ENCODE results near the gene TBC1D9. TPM values are rescaled to one million over a fixed set of nuclear protein-coding genes. Genes with fewer than 3 reads are reported as not detected.

The TBC1D9 gene
- polyA plus RNA-seq, 1 of the 3 experiments (the other 2 are of a cell fraction): 13.5 TPM

GRCh38 chr4:140726776-140727500 is 29.2 kb downstream of the TBC1D9 start (continued):
- TF ChIP-seq, protein P1, sequence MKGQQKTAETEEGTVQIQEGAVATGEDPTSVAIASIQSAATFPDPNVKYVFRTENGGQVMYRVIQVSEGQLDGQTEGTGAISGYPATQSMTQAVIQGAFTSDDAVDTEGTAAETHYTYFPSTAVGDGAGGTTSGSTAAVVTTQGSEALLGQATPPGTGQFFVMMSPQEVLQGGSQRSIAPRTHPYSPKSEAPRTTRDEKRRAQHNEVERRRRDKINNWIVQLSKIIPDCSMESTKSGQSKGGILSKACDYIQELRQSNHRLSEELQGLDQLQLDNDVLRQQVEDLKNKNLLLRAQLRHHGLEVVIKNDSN (IDR thresholded peaks at IDR 0.05; ENCODE audit: borderline replicate concordance, low read depth): no peak
- TF ChIP-seq RFX5 (IDR thresholded peaks at IDR 0.05; ENCODE audit: low read length): no peak

- peaks cover 69% of the 10 kb centered on the region; the same call in 1 of the 2 replicates for H3K79me2 ChIP-seq (ENCODE audit: insufficient read depth)
Observed at GRCh38 chr4:140725556-140725955, 30.6 kb downstream of the TBC1D9 start.

DNA sequence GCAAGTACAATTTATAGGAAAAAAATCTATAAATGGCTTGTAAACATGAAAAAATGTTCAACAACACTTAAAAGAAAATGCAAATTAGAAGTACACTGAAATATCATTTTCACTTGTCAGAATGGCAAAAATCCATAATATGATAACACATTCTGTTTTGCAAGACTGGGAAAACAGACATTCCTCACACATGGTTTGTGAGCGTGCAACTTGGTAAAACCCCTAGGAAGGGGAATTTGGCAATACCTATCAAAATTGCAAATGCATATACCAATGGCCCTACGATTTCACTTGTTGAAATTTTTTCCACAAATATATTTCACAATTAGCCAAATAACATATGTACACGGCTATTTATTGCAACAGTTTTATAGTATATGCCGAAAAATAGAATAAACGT is 31.4 kb downstream of the TBC1D9 start:
- no peaks in the 10 kb centered on the region for H3K36me3 ChIP-seq (replicated peaks in 1 of 2; ENCODE audit: control insufficient read depth in 1 of 2, insufficient read depth in 2 of 2, low read length in 1 of 2)
- ChIA-PET POLR2A (no interaction called here), CTCF (no interaction called here)
- peaks cover 16% of the 10 kb centered on the region for H3F3A ChIP-seq (replicated peaks; ENCODE audit: insufficient read depth)
- H3K79me2 ChIP-seq (ENCODE audit: insufficient read depth): peaks cover 61% of the 10 kb centered on the region; the same call in 1 of the 2 replicates
- H3K9ac ChIP-seq: no peak overlapping the region
- H3K4me1 ChIP-seq (ENCODE audit: control insufficient read depth in 1 of 2, insufficient read depth in 2 of 2, low read depth in 1 of 2, low read length in 1 of 2): peaks cover 3 to 19% of the 10 kb centered on the region in 2 experiments; a peak in 2 of 4 replicates
- no peak overlapping the region for H2AFZ ChIP-seq (ENCODE audit: low read depth)
- no peak overlapping the region for H3K4me3 ChIP-seq (ENCODE audit: low read depth in 2 of 2, low read length in 1 of 2)
- no peak overlapping the region for H3K27ac ChIP-seq (ENCODE audit: low read depth in 2 of 2, low read length in 1 of 2)
- H3K27me3 ChIP-seq (ENCODE audit: insufficient read depth): no peaks in the 10 kb centered on the region
- DNase-seq: no peak
- peaks cover 12% of the 10 kb centered on the region; the same call in 1 of the 2 replicates for H4K20me1 ChIP-seq (ENCODE audit: insufficient read depth)
- H3K9me3 ChIP-seq: no peaks in the 10 kb centered on the region
- WGBS (ENCODE audit: low lambda C conversion rate): 91% methylated on average over 5 of the region's 5 CpGs
- H3K4me2 ChIP-seq: no peak overlapping the region
- no peaks in the 10 kb centered on the region for H3K9me2 ChIP-seq
- no peak for TF ChIP-seq FOXM1 (IDR thresholded peaks at IDR 0.05; ENCODE audit: low read depth)
- TF ChIP-seq, protein P2, sequence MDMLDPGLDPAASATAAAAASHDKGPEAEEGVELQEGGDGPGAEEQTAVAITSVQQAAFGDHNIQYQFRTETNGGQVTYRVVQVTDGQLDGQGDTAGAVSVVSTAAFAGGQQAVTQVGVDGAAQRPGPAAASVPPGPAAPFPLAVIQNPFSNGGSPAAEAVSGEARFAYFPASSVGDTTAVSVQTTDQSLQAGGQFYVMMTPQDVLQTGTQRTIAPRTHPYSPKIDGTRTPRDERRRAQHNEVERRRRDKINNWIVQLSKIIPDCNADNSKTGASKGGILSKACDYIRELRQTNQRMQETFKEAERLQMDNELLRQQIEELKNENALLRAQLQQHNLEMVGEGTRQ (IDR thresholded peaks at IDR 0.05; ENCODE audit: borderline replicate concordance, low read depth, low read length): no peak
- TF ChIP-seq POLR2AphosphoS5 (IDR thresholded peaks at IDR 0.05; ENCODE audit: low read depth, low read length): no peak
- TF ChIP-seq RFX5 (IDR thresholded peaks at IDR 0.05; ENCODE audit: low read length): no peak
- TF ChIP-seq ZBTB33 (IDR thresholded peaks at IDR 0.05; ENCODE audit: borderline replicate concordance, low read depth): no peak
- no peak for TF ChIP-seq PBX3 (IDR thresholded peaks at IDR 0.05)
- TF ChIP-seq RCOR1 (IDR thresholded peaks at IDR 0.05; ENCODE audit: low read length): no peak
- TF ChIP-seq GABPA (IDR thresholded peaks at IDR 0.05; ENCODE audit: low read depth): no peak
- no peak for TF ChIP-seq NFIC (IDR thresholded peaks at IDR 0.05; ENCODE audit: borderline replicate concordance)

More at GRCh38 chr4:140725556-140725955, 30.6 kb downstream of the TBC1D9 start:
- TF ChIP-seq GABPA (IDR thresholded peaks at IDR 0.05; ENCODE audit: low read depth) (no peak), FOXJ3 (CRISPR knock-in tag; IDR thresholded peaks at IDR 0.05) (no peak), CTCF (IDR thresholded peaks at IDR 0.05) (no peak), YY1 (IDR thresholded peaks at IDR 0.05; ENCODE audit: low read depth) (no peak), EZH2phosphoT487 (IDR thresholded peaks at IDR 0.05; ENCODE audit: borderline replicate concordance, low read depth) (no peak)
- Histone ChIP-seq H2AFZ (ENCODE audit: low read depth) (no peak overlapping the region), H4K20me1 (ENCODE audit: insufficient read depth) (peaks cover 12% of the 10 kb centered on the region; the same call in 1 of the 2 replicates), H3K4me3 (ENCODE audit: low read depth in 2 of 2, low read length in 1 of 2) (no peak overlapping the region), H3K4me1 (ENCODE audit: control insufficient read depth in 1 of 2, insufficient read depth in 2 of 2, low read depth in 1 of 2, low read length in 1 of 2) (peaks cover 3 to 19% of the 10 kb centered on the region in 2 experiments; a peak in 2 of 4 replicates), H3K9me3 (no peaks in the 10 kb centered on the region), H3K36me3 (replicated peaks in 1 of 2; ENCODE audit: control insufficient read depth in 1 of 2, insufficient read depth in 2 of 2, low read length in 1 of 2) (no peaks in the 10 kb centered on the region), H3K9ac (no peak overlapping the region), H3K9me2 (no peaks in the 10 kb centered on the region), H3K27ac (ENCODE audit: low read depth in 2 of 2, low read length in 1 of 2) (no peak overlapping the region), H3F3A (replicated peaks; ENCODE audit: insufficient read depth) (peaks cover 19% of the 10 kb centered on the region), H3K27me3 (ENCODE audit: insufficient read depth) (no peaks in the 10 kb centered on the region), H3K4me2 (no peak overlapping the region)
- POLR2A ChIA-PET: no interaction called here
- DNase-seq: no peak
- CTCF ChIA-PET: no interaction called here
- WGBS (ENCODE audit: low lambda C conversion rate): 97% methylated on average over 5 of the region's 5 CpGs

Measured in SK-N-SH (cell line).